ENCODE data around the gene DNAH6. TPM values are rescaled to one million over a fixed set of nuclear protein-coding genes. Genes with fewer than 3 reads are reported as not detected.
"Not testable (repeated sequence)": the region's sequence is repeated elsewhere in the genome, so short reads cannot be mapped to it uniquely, and the experiment has no call there.

The DNAH6 gene
- total and polyA plus RNA-seq, 11 donors = 0.05 to 0.75 (median 0.10) TPM; not detected in 2

DNA sequence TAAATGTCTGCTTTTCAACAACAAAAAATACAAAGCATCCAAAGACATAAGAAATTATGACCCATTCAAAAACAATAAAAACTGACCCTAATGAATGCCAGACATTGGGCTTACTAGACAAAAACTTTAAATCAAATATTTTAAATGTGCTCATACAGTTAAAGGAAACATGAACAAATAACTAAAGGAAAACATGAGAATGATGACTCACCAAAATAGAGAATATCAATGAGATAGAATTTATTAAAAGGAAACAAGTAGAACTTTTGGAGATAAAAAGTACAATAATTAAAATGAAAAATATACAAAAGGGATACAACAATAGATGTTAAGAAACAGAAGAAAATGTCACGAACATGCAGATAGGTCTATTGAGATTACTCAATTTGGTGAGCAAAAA is 254.0 kb downstream of the DNAH6 start:
- ATAC-seq = no peak
- peaks cover 0 to 54% (median 27%) of the 10 kb centered on the region in 12 donors for H3K9me3 ChIP-seq
- H3K27me3 ChIP-seq = no peaks in the 10 kb centered on the region
- no peak for TF ChIP-seq POLR2A (IDR thresholded peaks at IDR 0.05)
- TF ChIP-seq, protein P1, sequence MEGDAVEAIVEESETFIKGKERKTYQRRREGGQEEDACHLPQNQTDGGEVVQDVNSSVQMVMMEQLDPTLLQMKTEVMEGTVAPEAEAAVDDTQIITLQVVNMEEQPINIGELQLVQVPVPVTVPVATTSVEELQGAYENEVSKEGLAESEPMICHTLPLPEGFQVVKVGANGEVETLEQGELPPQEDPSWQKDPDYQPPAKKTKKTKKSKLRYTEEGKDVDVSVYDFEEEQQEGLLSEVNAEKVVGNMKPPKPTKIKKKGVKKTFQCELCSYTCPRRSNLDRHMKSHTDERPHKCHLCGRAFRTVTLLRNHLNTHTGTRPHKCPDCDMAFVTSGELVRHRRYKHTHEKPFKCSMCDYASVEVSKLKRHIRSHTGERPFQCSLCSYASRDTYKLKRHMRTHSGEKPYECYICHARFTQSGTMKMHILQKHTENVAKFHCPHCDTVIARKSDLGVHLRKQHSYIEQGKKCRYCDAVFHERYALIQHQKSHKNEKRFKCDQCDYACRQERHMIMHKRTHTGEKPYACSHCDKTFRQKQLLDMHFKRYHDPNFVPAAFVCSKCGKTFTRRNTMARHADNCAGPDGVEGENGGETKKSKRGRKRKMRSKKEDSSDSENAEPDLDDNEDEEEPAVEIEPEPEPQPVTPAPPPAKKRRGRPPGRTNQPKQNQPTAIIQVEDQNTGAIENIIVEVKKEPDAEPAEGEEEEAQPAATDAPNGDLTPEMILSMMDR (IDR thresholded peaks at IDR 0.05) = no peak
- no peak for DNase-seq
- H3K4me3 ChIP-seq = no peak overlapping the region
- H3K27ac ChIP-seq = no peak overlapping the region
- no peaks in the 10 kb centered on the region for H3K4me1 ChIP-seq
- intact Hi-C loops (cut with DNase I) = no loop called here
- WGBS, 4 donors = 78 to 88% (median 84%) methylated on average over 1 of the region's 1 CpG
- no peaks in the 10 kb centered on the region for H3K36me3 ChIP-seq

DNA sequence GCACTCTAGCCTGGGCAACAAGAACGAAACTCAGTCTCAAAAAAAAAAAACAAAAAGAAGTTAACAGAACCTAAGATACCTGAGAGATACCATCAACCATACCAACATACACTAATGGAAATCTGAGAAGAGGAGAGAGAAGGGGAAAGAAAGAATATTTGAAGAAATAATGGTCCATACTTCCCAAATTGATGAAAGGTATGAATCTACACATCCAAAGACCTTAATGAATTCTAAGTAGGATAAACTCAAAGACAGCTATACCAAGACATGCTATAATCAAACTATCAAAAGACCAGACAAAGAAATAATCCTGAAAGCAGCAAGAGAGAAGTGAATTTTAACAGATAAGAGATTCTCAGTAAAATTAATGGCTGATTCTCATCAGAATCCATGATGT is 255.0 kb downstream of the DNAH6 start:
- Histone ChIP-seq H3K4me3 (no peak overlapping the region), H3K36me3 (no peaks in the 10 kb centered on the region), H3K9me3 (peaks cover 0 to 58% (median 28%) of the 10 kb centered on the region in 12 donors), H3K4me1 (no peaks in the 10 kb centered on the region), H3K27ac (no peak overlapping the region), H3K27me3 (no peaks in the 10 kb centered on the region)
- ATAC-seq (no peak), DNase-seq (no peak)
- intact Hi-C loops (cut with DNase I) = no loop called here
- WGBS, 4 donors = 66 to 86% (median 80%) methylated on average over 1 of the region's 1 CpG
- TF ChIP-seq POLR2A (IDR thresholded peaks at IDR 0.05) = no peak
- TF ChIP-seq, protein P1 (IDR thresholded peaks at IDR 0.05) = no peak

DNA sequence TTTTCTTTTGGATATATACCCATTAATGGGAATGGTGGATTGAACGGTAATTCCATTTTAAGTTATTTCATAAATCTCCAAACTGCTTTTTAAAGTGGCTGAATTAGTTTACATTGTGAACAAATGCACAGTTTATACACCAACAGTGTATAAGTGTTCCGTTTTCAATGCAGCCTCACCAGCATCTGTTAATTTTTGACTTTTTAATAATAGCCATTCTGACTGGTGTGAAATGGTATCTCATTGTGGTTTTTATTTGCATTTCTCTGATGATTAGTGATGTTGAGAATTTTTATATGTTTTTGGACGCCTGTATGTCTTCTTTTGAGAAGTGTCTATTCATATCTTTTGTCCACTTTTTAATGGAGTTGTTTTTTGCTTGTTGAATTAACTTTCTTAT is 257.3 kb downstream of the DNAH6 start:
- ATAC-seq; H3K36me3 ChIP-seq; H3K27me3 ChIP-seq; DNase-seq; H3K4me3 ChIP-seq; H3K4me1 ChIP-seq; intact Hi-C loops (cut with DNase I); H3K27ac ChIP-seq: not testable (repeated sequence)
- 40 to 64% (median 58%) methylated on average over 3 of the region's 3 CpGs for WGBS, 4 donors
- peaks cover 0 to 66% (median 34%) of the 10 kb centered on the region in 12 donors for H3K9me3 ChIP-seq

DNA sequence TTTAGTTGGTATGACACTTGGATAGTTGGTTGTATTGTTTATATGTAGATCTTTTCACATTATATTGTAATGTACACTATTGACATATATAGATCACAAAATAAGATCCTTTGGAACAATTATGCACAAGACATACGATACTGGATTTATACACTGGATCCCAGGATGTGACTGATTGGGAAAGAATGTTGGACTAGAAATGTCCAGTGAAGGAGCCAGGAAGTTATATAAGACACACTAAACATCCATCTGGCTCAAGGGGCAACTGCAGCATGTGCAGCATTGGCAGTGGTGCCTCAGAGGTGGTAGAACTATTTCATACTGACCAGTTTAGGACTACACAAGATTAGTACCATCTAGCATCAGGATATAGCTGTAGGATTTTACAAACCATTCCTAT is 259.7 kb downstream of the DNAH6 start:
- Histone ChIP-seq H3K36me3 (no peaks in the 10 kb centered on the region), H3K27ac (no peak overlapping the region), H3K4me1 (no peaks in the 10 kb centered on the region), H3K27me3 (no peaks in the 10 kb centered on the region), H3K9me3 (peaks cover 0 to 53% (median 26%) of the 10 kb centered on the region in 12 donors), H3K4me3 (no peak overlapping the region)
- 78 to 93% (median 86%) methylated on average over 1 of the region's 1 CpG for WGBS, 4 donors
- ATAC-seq (no peak), DNase-seq (no peak)
- intact Hi-C loops (cut with DNase I) = no loop called here
- TF ChIP-seq, protein P1 (IDR thresholded peaks at IDR 0.05) = no peak
- TF ChIP-seq POLR2A (IDR thresholded peaks at IDR 0.05) = no peak

Data from heart left ventricle (tissue), 16 donors.